ENCODE data around the gene RPRD2.

RPRD2 gene

DNA sequence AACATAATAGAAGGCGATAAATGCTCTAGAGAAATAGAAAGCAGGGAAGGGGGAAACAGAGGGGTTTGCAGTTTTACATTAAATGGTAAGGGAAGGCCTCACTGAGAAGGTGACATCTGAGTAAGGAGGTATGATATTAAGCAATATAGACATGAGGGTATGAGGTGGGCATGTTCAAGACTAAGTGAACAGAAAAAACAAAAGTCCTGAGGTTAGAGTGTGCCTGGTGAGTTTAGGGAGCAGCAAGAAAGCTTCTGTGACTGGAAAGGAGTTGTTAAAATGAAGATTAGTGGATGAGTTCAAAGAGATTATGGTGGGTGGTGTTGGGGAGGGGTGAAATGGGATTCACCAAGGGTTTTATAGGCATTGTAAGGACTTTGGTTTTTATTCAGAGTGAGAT lies 8.6 kb downstream of the RPRD2 start:
- peaks cover 6% of the 10 kb centered on the region for H3K36me3 ChIP-seq (ENCODE audit: insufficient read depth, insufficient read length, low read length)
- no peaks in the 10 kb centered on the region for H3K9me3 ChIP-seq (ENCODE audit: insufficient read depth, low read length)
- DNase-seq (ENCODE audit: low read depth, low spot score) = no peak
- peaks cover 2% of the 10 kb centered on the region for H3K4me1 ChIP-seq (ENCODE audit: insufficient read depth, insufficient read length)
- H3K9ac ChIP-seq (ENCODE audit: insufficient read length, low read depth) = no peak overlapping the region
- H3K27me3 ChIP-seq (ENCODE audit: insufficient read depth, insufficient read length) = no peaks in the 10 kb centered on the region
- TF ChIP-seq SUZ12 (IDR thresholded peaks at IDR 0.05; ENCODE audit: extremely low read depth, insufficient read depth, insufficient read length) = no peak
- no peak for TF ChIP-seq YY1 (IDR thresholded peaks at IDR 0.05; ENCODE audit: insufficient read depth, insufficient read length)
- no peak for TF ChIP-seq ZNF274 (IDR thresholded peaks at IDR 0.05; ENCODE audit: low read depth, low read length)
- no peak overlapping the region for H3K4me3 ChIP-seq (ENCODE audit: insufficient read length, low read depth)

DNA sequence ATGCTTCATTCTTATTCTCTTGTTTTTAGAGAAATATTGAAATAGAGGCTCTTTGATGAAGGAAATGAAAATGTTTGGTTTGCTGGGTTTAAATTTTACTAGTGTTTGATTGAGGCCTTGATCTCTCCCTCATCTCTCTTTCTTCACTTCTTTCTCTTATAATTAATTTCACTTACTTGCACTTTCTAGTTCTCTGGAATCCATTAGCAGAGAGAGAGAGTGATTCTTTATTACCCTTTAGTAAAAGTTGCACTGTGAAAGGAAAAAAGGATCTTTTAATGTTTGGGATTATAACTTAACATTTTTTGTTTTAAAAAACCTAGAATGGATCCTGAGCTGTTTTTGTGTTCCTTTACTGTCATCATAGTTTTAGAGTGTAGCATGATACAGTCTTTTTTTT lies 12.2 kb downstream of the RPRD2 start:
- no peak for DNase-seq (ENCODE audit: low read depth, low spot score)
- no peaks in the 10 kb centered on the region for H3K9me3 ChIP-seq (ENCODE audit: insufficient read depth, low read length)

DNA sequence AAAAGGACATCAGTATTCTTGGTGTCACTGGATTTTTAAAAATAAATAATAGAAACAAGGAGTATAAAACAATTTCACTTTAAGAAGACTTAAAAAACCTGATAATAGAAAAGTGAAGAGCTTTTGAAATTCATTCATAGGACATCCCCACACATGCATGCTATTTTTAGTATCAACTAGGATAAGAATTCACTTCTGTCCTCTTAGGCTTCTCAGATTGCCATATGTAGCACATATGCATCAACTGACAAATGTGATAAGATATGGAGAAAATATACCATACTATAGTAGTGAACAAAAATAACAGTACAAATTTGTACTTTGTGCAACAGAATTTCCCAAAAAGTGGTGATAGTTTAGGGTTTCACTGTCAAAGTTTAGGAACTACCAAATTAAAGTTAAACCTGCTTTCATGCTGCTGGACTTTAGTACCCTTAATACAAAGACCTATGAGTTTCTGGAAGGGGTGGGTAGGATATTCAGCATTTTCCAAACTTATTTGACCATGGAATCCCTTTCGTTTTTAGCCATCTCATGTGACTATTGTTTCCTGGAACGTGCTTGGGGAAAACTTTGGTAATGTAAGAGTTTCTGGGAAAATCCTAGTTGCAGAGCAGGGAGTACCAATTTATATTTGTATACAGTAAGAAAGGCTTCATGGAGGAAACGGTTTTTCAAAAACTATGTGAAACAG lies 19.8 kb downstream of the RPRD2 start:
- no peak for TF ChIP-seq SUZ12 (IDR thresholded peaks at IDR 0.05; ENCODE audit: extremely low read depth, insufficient read depth, insufficient read length)
- no peak for TF ChIP-seq YY1 (IDR thresholded peaks at IDR 0.05; ENCODE audit: insufficient read depth, insufficient read length)
- TF ChIP-seq ZNF274 (IDR thresholded peaks at IDR 0.05; ENCODE audit: low read depth, low read length) = no peak
- Histone ChIP-seq H3K9me3 (ENCODE audit: insufficient read depth, low read length) (no peaks in the 10 kb centered on the region), H3K9ac (ENCODE audit: insufficient read length, low read depth) (no peak overlapping the region), H3K27me3 (ENCODE audit: insufficient read depth, insufficient read length) (no peaks in the 10 kb centered on the region), H3K4me1 (ENCODE audit: insufficient read depth, insufficient read length) (no peaks in the 10 kb centered on the region), H3K4me3 (ENCODE audit: insufficient read length, low read depth) (no peak overlapping the region), H3K36me3 (ENCODE audit: insufficient read depth, insufficient read length, low read length) (no peaks in the 10 kb centered on the region)
- DNase-seq (ENCODE audit: low read depth, low spot score) = no peak

More for the DNA sequence above, 12.2 kb downstream of the RPRD2 start:
- Histone ChIP-seq H3K4me1 (ENCODE audit: insufficient read depth, insufficient read length) (no peaks in the 10 kb centered on the region), H3K4me3 (ENCODE audit: insufficient read length, low read depth) (no peak overlapping the region), H3K36me3 (ENCODE audit: insufficient read depth, insufficient read length, low read length) (peaks cover 3% of the 10 kb centered on the region), H3K9ac (ENCODE audit: insufficient read length, low read depth) (no peak overlapping the region), H3K27me3 (ENCODE audit: insufficient read depth, insufficient read length) (no peaks in the 10 kb centered on the region)
- TF ChIP-seq ZNF274 (IDR thresholded peaks at IDR 0.05; ENCODE audit: low read depth, low read length) (no peak), SUZ12 (IDR thresholded peaks at IDR 0.05; ENCODE audit: extremely low read depth, insufficient read depth, insufficient read length) (no peak), YY1 (IDR thresholded peaks at IDR 0.05; ENCODE audit: insufficient read depth, insufficient read length) (no peak)

DNA sequence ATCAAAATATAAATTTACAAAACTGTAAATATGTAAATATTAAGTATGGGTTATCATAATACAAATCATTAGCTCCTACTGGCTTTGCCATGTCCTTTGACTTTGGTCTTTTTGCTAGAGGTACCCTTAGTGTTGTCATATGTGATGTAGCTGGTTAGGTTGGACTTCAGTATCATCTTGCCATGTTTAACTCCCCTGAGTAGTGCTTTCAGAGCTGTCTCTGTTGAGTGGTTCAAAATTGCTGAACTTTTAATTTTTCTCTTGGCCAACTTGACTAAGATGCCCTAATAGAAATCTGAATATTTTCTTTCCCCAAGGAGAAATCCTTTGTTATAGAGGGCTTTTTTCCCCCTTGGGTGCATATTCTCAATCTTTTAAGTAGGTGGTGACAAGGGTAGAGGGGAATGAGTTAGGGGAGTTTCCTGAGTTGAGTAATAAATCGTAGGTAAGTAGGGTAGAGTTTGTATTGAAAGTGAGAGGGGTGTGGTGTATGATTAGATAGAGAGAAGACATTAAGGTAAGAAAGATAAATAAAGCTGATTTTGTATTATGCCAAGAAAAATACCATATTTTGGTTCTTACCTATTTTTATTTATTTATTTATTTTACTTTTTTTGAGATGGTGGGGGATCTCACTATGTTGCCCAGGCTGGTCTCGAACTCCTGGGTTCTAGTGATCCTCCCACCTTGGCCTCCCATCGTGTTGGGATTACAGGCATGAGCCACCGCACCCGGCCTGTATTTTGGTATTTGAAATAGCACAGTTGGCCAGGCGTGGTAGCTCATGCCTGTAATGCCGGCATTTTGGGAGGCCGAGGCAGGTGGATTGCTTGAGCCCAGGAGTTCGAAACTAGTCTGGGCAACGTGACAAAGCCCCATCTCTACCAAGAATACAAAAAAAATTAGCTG lies 21.8 kb downstream of the RPRD2 start:
- no peaks in the 10 kb centered on the region for H3K4me1 ChIP-seq (ENCODE audit: insufficient read depth, insufficient read length)
- H3K9ac ChIP-seq (ENCODE audit: insufficient read length, low read depth) = no peak overlapping the region
- no peak for DNase-seq (ENCODE audit: low read depth, low spot score)
- H3K36me3 ChIP-seq (ENCODE audit: insufficient read depth, insufficient read length, low read length) = no peaks in the 10 kb centered on the region
- no peaks in the 10 kb centered on the region for H3K9me3 ChIP-seq (ENCODE audit: insufficient read depth, low read length)
- H3K4me3 ChIP-seq (ENCODE audit: insufficient read length, low read depth) = no peak overlapping the region
- no peaks in the 10 kb centered on the region for H3K27me3 ChIP-seq (ENCODE audit: insufficient read depth, insufficient read length)
- TF ChIP-seq SUZ12 (IDR thresholded peaks at IDR 0.05; ENCODE audit: extremely low read depth, insufficient read depth, insufficient read length) (no peak), ZNF274 (IDR thresholded peaks at IDR 0.05; ENCODE audit: low read depth, low read length) (no peak), YY1 (IDR thresholded peaks at IDR 0.05; ENCODE audit: insufficient read depth, insufficient read length) (no peak)

DNA sequence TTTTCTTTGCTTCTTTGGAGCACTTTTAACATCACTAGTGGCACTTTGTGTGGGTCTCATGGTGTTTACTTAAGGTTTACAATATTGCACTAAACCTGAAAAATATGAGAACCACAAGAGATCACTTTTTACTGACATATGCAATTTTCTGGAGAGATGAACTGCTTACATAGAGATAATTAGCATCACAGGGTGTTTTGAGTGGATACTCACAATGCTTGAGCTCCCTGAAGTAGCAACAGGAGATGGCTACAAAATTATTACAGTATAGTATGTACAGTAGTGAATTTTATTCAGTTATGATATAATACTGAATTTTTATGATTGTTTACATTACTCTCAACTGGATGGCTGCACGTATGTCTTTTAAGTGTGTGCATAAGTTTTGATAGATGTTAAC lies 22.6 kb downstream of the RPRD2 start:
- DNase-seq (ENCODE audit: low read depth, low spot score) = no peak
- Histone ChIP-seq H3K36me3 (ENCODE audit: insufficient read depth, insufficient read length, low read length) (no peaks in the 10 kb centered on the region), H3K9me3 (ENCODE audit: insufficient read depth, low read length) (no peaks in the 10 kb centered on the region), H3K4me3 (ENCODE audit: insufficient read length, low read depth) (no peak overlapping the region), H3K4me1 (ENCODE audit: insufficient read depth, insufficient read length) (no peaks in the 10 kb centered on the region), H3K27me3 (ENCODE audit: insufficient read depth, insufficient read length) (no peaks in the 10 kb centered on the region), H3K9ac (ENCODE audit: insufficient read length, low read depth) (no peak overlapping the region)
- no peak for TF ChIP-seq YY1 (IDR thresholded peaks at IDR 0.05; ENCODE audit: insufficient read depth, insufficient read length)
- TF ChIP-seq ZNF274 (IDR thresholded peaks at IDR 0.05; ENCODE audit: low read depth, low read length) = no peak
- no peak for TF ChIP-seq SUZ12 (IDR thresholded peaks at IDR 0.05; ENCODE audit: extremely low read depth, insufficient read depth, insufficient read length)

DNA sequence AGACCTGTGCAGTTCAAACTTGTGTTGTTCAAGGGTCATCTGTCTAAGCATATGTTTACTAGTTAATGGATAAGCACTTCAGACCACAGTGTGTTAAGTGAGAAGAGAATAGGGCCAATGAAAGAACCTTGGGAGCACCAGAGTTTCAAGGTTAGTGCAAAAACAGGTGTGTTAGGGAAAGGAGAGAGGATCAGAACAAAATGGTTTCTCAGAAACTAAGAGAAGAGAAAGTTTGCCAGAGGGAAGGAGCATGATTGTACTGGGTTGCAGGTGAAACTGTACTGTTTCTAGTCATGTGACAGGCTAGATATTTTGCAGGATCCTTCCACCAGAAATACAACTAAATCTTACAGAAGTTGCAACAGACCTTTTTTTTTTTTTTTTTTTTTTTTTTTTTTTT lies 23.3 kb downstream of the RPRD2 start:
- Histone ChIP-seq H3K4me1 (ENCODE audit: insufficient read depth, insufficient read length) (no peaks in the 10 kb centered on the region), H3K4me3 (ENCODE audit: insufficient read length, low read depth) (no peak overlapping the region), H3K36me3 (ENCODE audit: insufficient read depth, insufficient read length, low read length) (no peaks in the 10 kb centered on the region), H3K9ac (ENCODE audit: insufficient read length, low read depth) (no peak overlapping the region), H3K9me3 (ENCODE audit: insufficient read depth, low read length) (no peaks in the 10 kb centered on the region), H3K27me3 (ENCODE audit: insufficient read depth, insufficient read length) (no peaks in the 10 kb centered on the region)
- TF ChIP-seq ZNF274 (IDR thresholded peaks at IDR 0.05; ENCODE audit: low read depth, low read length) = no peak
- no peak for TF ChIP-seq YY1 (IDR thresholded peaks at IDR 0.05; ENCODE audit: insufficient read depth, insufficient read length)
- no peak for TF ChIP-seq SUZ12 (IDR thresholded peaks at IDR 0.05; ENCODE audit: extremely low read depth, insufficient read depth, insufficient read length)
- no peak for DNase-seq (ENCODE audit: low read depth, low spot score)

DNA sequence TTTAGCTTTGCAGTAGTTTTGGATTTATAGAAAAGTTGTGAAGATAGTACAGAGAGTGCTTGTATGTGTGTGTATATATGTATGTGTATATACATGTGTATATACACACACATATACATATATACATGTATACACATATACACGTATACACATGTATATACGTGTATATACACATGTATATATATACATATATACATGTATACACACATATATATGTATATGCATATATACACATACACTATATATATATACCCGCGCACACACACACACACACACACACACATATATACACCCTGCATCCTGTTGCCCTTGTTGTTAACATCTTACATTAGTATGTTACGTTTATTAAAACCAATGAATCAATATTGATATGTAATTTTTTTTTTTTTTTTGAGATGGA lies 24.3 kb downstream of the RPRD2 start:
- Histone ChIP-seq H3K9ac (ENCODE audit: insufficient read length, low read depth) (no peak overlapping the region), H3K27me3 (ENCODE audit: insufficient read depth, insufficient read length) (no peaks in the 10 kb centered on the region), H3K36me3 (ENCODE audit: insufficient read depth, insufficient read length, low read length) (no peaks in the 10 kb centered on the region), H3K4me3 (ENCODE audit: insufficient read length, low read depth) (no peak overlapping the region), H3K4me1 (ENCODE audit: insufficient read depth, insufficient read length) (no peaks in the 10 kb centered on the region), H3K9me3 (ENCODE audit: insufficient read depth, low read length) (no peaks in the 10 kb centered on the region)
- TF ChIP-seq ZNF274 (IDR thresholded peaks at IDR 0.05; ENCODE audit: low read depth, low read length) = no peak
- no peak for TF ChIP-seq SUZ12 (IDR thresholded peaks at IDR 0.05; ENCODE audit: extremely low read depth, insufficient read depth, insufficient read length)
- TF ChIP-seq YY1 (IDR thresholded peaks at IDR 0.05; ENCODE audit: insufficient read depth, insufficient read length) = no peak
- DNase-seq (ENCODE audit: low read depth, low spot score) = no peak
